Mesenteric fat pad (tissue), 1 donor: Measurements from ENCODE around the gene ANKS1B. TPM values are rescaled to one million over a fixed set of nuclear protein-coding genes. Genes with fewer than 3 reads are reported as not detected.
"Not testable (repeated sequence)": the region's sequence is repeated elsewhere in the genome, so short reads cannot be mapped to it uniquely, and the experiment has no call there.

Experiments used
- DNase-seq: peaks from one replicate; pipeline ENCODE4 v3.0.0-alpha.2; 2020; ENCODE audit warnings: low spot score
- total RNA-seq: library from RNA; stranded (reverse); fragmentation: NEBNext Ultra II Directional; extraction: Animal tissue kit (Norgen Biotek cat#: 25700); gene quantifications from one replicate; pipeline ENCODE4 v1.2.1, GENCODE V29; 2021
- donor health status: DM: yes; HTN: yes; CAD: no.

ANKS1B gene
- total RNA-seq, 1 donor from 2014 or later = 5.3 TPM

DNA sequence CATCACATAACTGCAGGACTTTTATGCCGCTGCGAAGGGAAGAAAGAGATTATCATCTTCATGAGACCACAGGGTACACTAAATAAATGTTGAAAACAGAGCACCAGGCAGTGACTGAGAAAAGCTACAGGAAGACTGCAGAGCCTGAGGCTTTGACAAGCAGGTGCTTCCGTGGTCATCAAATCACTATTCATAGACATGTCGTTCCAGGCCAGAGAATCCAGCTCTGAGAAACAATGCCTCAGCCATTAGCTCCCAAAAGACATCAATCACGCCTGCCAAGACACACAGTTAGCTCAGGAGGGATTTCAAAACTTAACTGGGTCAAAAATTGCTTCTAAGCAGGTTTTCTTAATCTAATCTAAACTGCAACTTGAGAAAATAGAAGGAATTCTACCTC, 384.3 kb downstream of the ANKS1B start:
- no peak for DNase-seq

DNA sequence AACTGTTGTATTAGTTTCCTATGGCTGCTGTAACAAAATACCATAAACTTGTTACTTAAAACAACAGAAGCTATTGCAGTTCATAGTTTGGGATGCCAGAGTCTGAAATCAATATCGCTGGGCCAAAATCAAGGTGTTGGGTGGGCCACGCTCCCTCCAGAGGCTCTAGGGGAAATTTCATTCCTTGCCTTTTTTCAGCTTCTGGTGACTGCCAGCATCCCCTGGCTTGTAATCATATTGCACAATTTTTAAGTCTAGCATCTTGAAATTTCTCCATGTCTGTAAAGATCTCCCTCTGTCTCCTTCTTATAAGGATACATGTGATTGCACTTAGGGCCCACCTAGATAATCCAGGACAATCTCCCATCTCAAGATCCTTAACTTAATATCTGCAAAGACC, 386.0 kb downstream of the ANKS1B start:
- DNase-seq = no peak

DNA sequence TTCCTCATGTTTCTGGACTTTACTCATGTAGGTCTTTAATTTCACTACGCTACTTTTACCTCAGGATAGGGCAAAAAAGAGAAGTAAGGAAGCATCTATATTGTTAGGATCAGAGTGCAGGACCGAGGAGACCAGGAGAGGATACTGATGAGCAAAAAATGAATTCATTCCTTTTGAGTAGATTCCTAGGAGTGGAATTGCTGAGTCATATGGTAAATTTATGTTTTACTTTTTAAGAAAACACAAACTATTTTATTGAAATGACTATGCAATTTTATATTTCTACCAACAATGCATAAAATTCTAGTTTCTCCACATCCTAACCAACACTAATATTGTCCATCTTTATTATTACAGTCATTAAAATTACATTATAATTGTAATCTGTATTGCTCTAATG, 388.0 kb downstream of the ANKS1B start:
- no peak for DNase-seq

DNA sequence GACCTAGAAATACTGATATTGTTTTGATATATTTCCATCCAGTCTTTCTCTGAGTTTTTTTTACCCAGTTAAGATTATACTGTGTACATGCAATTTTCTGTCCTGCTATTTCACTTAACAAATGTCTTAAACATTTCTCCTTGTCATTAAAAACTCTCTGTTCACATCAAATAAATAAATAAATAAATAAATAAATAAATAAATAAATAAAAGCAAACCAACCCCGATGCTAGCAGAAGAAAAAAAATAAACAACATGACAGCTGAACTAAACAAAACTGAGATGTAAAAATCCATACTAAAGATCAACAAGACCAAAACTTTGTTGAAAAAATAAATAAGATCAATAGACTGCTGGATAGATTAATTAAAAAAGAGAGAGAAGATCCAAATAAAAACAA, 407.6 kb downstream of the ANKS1B start:
- DNase-seq = not testable (repeated sequence)

DNA sequence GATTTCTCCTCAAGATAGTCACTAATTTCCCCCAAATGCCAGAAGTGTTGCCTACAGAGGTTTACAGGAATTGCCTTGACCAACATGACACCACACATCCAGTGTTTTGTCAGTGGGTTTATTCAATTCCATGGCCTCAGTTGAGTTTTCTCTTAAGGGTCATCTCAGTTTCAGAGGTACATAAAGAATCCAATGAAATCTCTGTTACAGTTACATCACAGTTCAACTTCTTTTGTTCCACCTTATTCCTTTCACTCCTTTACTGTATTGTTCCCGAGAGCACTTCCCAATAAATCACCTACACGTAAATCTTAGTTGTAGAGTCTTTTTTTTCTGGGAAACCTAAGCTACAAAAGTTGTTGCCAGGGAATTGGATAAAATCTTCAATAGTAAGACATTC, 410.8 kb downstream of the ANKS1B start:
- no peak for DNase-seq

DNA sequence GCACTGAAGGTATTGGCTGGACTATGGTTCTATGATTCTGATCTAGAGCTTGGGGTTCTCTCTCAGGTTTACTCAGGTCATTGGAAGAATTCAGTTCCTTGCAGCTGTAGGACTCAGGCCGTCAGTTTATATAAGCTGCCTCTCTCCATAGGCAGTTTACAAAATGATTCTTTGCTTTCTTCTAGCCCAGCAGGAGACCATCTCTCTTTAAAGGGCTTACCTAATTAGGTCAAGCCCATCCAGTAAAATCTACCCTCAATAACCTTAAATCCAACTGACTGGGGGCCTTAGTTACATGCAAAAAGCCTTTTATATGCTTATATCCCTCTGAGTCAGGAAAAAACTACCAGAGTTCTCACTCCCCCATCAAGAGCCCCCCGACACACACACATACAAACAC, 417.7 kb downstream of the ANKS1B start:
- no peak for DNase-seq

DNA sequence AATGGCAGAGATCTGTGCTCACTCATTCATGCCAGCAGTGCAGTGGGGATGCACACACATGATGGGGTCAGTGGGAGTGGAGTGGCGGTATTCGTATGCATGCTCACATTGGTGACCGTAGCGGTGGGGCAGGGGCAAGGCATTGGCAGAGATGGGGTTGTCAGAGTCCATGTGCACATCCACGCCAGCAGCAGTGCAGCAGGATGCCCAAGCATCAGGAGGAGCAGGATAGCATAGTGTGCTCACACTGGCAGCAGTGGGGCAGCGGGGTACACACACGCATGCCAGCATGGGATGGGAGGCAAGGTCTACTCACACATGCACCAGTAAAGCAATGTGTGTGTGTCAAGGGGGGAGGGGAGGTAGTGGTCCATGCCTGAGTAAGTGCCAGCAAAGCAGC, 426.6 kb downstream of the ANKS1B start:
- no peak for DNase-seq

DNA sequence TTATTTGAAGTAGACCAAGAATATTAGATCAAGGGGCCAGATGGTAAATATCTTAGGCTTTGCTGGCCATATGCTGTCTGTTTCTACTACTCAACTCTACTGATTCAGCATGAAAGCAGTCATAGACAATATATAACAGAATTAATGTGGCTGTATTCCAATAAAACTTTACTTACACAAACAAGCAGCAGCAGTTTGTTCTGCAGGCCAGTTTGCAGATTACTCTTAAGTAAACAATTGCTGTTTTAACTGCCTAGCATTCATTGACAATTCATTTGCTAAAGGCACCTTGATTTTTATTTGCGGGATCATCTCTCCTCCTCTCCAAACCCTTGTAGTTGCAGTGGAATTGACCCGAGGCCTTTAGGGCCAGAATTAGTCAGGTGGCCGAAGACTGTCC, 431.3 kb downstream of the ANKS1B start:
- DNase-seq = no peak

DNA sequence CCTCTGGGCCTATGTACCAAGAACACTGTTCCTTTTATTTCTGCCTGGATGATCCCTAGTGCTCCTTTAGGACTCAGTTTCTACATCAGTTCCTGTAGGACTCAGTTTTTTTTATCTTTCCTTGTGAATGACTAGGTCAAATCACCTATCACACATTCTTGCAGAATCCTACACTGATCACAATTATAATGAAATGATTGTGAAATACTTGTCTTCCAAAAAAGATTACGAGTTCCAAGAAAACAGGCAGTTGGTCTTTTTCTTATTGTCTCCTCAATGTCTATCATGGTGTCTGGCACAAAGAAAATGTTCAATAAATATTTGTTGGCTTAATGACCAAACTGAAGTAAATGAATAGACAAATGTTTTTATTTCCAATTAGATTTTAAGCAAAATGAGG, 432.7 kb downstream of the ANKS1B start:
- no peak for DNase-seq

DNA sequence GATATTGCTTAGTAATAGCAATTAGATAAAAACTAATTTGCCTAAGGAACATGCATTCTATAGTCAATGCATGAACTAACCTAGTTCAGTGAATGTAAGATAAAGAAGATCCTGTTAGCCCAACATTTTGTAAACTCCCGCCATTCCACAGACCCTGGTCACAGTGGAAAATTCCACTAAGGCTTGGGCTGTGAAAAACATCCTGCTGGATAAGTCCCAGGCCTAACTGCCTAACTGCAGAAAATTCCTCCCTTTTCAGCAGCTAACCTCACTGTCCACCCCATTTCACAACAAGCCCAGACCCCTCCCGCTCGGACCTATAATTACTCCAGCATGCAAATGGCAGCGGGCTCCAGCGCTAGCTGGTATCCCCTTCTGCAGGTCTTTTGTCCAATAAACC, 435.1 kb downstream of the ANKS1B start:
- DNase-seq = no peak

DNA sequence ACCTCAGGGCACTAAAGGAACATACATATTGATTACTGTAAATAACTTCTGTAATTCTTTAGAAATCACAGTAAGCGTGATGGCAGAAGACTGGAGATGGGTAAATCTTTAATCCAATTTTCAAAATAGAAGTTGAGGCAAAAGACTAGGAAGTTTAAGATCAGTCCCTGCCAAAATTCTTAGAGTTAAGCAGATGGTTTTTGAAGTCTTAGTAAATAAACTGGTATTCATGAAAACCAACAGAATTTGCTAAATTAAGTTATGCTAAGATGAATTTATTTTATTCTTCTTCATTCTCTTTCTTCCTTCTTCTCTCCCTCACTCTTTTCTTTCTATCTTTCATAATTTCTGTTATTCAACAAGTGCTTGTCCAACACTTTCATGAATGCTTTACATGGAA, 435.5 kb downstream of the ANKS1B start:
- DNase-seq = no peak

DNA sequence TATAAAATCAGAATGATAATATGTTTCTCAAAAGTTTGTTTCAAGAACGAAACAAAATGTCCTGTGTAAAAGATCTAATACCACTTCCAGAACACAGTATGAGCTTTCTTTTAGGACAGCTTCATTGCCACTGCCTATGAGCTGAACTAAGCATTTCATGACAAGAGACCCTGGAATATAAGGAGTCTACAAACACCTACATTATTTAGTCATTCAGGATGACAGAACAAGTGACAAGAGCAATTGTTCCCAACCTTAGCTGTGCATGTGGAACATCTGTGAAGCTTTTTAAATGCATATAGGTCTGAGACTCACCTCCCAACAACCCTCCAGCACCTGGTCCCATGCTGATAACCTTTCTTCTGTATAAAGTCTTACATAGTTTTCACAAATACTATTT, 440.3 kb downstream of the ANKS1B start:
- no peak for DNase-seq

DNA sequence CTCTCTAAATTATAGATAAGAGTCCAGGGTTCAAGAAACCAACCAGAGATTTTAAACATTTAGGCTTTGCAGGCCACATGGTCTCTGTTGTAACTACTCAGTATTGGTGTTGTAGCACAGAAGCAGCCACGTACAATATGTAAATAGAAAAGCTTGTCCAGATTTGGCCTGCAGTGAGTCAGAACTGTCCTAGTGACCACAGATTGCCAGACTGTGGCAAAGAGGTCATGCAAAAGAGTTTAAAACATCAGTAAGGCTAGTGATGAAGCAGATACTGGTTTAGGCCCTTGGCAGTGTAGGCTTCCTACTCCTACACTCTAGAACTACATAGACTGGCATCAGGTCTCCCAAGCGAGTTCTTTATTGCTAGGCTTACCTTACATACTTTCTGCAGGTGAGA, 454.8 kb downstream of the ANKS1B start:
- DNase-seq = no peak

DNA sequence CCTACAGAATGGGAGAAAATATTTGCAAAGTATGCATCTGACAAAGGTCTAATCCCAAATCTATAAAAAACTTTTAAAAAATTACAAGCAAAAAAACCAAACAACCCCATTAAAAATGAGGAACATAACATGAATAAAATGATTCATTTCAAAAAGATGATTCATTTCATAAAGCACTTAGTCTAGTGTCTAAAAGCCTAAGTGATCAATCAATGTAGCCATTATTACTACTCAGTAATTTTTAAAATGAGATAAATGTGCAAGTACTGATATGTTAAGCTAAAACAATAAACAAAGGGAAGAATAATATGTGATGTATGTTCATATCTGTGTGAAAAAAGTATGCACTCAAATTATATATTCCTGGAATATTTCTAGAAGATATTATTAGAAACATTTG, 456.3 kb downstream of the ANKS1B start:
- DNase-seq = no peak

DNA sequence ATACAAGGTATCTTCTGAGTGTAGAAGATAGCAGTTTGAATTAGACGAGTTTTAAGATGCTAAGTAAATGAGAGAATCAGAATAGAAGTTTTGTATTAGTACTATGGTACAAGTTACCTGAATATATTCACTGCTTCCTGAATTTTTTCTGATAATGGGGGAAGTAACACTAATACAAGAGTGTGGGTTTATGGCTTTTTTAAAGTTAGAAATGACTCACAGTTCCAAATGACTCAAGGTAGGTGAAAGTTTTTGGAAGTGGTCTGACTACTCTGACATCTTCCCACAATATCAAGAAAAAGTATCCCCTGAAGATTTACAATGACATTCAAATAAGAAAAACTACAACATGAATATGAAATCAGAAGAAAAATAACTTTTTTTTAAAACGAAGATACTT, 460.9 kb downstream of the ANKS1B start:
- no peak for DNase-seq

DNA sequence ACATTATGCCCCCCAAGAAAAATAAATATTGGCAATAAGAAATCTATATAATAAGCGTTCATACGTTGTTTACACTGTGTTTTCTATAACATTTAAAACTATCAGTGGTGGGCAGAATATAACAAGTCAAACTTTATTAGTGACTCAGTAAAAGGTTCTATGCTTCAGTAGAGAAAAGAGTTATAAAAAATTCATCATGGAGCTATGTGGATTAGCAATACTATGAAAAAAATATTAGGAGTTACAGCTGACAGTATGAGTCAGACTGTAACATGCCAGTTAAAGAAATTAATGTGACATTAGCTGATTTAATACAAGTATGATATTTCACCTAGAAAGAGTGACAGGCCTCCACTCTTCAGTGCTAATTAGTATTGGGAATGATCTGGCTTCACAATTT, 462.3 kb downstream of the ANKS1B start:
- DNase-seq = no peak

DNA sequence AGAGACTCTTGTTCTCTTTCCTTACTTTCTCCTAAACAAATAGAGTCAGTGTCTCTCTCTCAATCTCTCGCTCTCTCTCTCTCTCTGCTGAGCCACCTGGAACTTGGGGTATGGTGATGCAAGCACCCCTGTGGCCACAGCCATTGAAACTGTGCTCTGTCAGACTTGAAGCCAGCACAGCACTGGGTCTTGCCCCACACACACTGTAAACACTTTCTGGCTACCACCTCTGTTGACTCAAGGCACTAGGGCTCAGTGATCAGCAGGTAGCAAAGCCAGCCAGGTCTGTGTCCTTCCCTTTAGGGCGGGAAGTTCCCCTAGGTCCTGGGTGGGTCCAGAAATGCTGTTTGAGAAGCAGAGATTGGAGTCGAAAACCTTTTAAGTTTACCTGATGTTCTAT, 463.1 kb downstream of the ANKS1B start:
- no peak for DNase-seq

DNA sequence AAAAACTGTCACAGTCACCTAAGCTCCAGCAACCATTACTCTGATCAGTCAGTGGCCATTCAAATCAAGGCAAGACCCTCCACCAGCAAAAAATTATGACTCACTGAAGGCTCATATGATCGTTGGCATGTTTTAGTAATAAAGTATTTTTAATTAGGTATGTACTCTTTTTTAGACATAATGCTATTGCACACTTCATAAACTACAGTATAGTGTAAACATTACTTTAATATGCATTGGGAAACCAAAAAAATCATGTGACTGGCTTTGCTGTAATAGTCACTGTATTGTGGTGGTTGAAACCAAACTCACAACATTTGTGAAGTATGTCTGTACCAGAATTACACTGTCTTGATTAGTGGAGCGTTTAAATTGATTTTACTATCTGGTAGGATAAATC, 471.7 kb downstream of the ANKS1B start:
- DNase-seq = no peak

DNA sequence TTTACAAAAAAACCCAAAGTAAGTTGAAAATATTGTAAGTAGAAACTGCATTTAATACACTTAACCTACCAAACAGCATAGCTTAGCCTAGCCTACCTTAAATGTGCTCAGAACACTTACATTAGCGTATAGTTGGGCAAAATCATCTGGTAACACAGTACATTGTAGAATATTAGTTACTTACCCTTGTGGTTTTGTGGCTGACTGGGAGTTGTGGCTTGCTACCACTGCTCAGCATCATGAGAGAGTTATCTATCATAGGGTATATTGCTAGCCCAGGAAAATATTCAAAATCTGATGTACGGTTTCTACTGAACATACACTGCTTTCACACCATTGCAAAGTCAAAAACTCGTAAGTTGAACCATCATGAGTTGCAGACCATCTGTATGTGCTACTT, 478.9 kb downstream of the ANKS1B start:
- no peak for DNase-seq

DNA sequence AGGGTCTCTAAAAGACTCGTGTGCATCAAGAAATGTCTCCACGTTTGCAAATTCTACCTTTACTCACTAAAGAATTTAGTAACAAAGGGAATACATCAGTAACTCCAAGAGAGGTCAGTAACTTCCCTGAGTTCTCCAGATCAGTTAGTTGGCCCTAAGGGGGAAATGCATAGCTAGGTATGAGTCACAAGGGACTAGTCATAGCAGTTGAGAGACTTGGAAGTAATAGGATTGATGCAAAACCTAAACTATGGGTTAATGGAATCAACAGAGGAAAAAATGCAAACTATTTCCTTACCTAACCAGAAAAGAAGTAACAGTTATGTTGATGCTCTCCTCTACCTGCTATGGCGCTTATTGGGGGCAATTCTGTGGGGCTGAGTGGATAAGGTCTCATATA, 486.0 kb downstream of the ANKS1B start:
- no peak for DNase-seq

DNA sequence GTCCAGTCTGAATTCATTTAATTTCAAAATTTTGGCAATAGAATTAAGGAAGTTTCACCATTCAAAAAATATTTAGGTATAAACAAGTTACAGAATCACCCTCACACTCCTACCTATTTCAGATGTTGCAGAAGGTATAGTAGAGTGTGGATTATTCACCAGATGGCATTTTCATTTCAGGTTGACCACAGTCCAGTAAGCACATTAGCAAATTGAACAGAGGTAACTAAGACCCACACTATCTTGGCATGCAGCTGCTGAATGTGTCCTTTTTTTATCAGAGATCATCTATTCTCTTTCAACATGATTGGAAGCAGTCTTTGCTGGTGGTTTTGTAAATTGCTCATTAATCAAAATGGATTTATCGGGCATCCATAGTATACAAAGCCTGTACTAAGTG, 488.9 kb downstream of the ANKS1B start:
- no peak for DNase-seq

DNA sequence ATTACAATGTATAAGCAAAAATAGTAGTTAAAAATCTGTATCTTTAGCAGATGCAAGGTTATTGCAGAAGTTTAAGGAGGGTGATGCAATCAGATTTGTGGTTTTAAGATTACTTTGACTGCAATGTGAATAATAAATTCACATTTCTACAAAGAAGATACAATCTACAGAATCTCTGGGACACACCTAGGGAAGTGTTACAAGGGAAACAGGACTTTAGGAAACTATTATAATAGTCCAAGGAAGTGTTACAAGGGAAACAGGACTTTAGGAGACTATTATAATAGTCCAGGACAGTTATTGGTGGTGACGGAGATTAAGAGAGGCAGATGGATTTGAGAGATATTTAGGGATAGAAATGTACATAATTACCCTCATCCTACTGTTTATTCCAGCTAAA, 491.5 kb downstream of the ANKS1B start:
- DNase-seq = no peak

DNA sequence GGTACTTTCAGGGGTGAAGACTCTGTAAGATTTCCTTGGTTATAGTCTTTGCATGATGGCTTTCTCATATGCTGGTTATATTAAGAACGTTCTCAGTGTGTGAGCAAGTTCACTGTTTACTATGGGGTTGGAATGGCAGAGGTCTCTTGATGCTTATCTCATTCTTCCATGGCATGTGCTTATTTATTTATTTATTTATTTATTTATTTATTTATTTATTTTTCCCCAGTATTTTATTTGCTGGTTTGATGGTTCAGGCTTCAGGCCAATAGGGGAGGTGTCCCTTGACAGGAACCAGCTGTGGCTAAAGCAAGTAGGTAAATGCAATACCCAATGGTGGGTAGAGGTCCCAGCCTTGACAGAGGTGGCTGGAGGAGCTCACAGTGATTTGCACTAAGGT, 498.5 kb downstream of the ANKS1B start:
- DNase-seq = no peak

DNA sequence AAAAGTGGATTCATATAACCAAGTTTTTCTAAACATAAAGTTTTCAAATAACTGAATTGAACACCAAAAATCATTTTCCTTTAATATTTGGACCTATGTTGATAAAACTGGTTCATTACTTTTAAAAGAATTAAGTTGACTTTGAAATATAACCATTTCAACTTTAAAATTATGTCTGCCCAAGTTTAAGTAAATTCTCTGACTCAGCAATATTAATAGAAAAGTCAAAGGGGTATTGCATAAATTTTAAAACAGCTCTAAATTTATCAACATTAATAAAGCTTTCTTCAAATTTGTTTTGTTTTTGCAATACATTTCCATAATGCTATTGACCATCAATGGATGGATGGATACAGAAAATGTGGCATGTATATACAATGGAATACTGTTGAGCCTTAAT, 505.6 kb downstream of the ANKS1B start:
- no peak for DNase-seq

DNA sequence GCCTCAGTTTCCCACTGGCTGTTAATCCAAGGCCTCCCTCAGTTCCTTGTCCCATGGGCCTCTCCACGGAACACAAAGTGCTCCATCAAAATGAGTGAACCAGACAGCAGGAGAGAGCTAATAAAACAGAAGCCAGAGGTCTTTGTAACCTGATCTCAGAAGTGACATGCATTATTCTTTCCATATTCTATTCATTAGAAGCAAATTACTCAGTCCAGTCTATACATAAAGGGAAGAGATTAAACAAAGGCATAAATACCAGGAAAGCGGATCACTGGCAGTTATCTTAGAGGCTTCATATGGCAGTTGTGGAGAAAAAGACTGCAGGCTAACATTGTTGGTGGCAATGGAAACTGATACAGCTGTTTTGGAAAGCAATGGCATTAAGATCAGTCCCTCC, 507.8 kb downstream of the ANKS1B start:
- DNase-seq = no peak
